LNCaP clone FGC (cell line): Measurements from ENCODE around the gene CACNA1C.

Experiments used
- DNase-seq: peaks from one replicate; pipeline ENCODE4 v3.0.0-alpha.2; 2011; ENCODE audit warnings: low read depth
- H3K4me3 ChIP-seq: 2 replicates; pipeline ENCODE4 v1.5.1; 2011; ENCODE audit warnings: mild to moderate bottlenecking, low read depth, low read length, control low read depth
- TF ChIP-seq, protein P1 (sequence below): IDR thresholded peaks from 2 replicates; pipeline ENCODE4 v1.5.1; 2012; ENCODE audit warnings: mild to moderate bottlenecking; ENCODE audit not compliant: control insufficient read depth, insufficient read depth; ENCODE audit errors: extremely low read depth

The CACNA1C gene

GRCh38 chr12:2256453-2256852 lies 203.7 kb downstream of the CACNA1C start:
- no peak overlapping the region for H3K4me3 ChIP-seq
- no peak for DNase-seq
- TF ChIP-seq, protein P1, sequence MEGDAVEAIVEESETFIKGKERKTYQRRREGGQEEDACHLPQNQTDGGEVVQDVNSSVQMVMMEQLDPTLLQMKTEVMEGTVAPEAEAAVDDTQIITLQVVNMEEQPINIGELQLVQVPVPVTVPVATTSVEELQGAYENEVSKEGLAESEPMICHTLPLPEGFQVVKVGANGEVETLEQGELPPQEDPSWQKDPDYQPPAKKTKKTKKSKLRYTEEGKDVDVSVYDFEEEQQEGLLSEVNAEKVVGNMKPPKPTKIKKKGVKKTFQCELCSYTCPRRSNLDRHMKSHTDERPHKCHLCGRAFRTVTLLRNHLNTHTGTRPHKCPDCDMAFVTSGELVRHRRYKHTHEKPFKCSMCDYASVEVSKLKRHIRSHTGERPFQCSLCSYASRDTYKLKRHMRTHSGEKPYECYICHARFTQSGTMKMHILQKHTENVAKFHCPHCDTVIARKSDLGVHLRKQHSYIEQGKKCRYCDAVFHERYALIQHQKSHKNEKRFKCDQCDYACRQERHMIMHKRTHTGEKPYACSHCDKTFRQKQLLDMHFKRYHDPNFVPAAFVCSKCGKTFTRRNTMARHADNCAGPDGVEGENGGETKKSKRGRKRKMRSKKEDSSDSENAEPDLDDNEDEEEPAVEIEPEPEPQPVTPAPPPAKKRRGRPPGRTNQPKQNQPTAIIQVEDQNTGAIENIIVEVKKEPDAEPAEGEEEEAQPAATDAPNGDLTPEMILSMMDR: no peak

DNA sequence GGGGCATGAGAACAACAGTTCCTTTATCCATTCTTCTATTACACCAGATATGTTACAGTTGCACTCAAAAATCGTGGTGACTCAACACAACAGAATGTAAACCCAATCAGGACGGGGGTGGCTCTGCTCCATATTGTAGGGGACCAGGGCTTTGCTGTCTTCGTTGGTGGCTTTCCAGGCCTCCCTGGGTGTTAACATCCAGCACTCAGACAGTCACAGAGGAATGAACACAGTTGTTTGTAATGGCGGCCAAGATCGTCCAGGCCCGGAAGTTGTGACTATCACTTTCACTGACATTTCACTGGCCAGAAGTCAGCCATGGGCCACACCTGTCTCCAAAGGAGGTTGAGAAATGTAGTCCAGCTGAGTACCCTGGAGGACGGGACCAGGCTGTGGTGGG lies 204.1 kb downstream of the CACNA1C start:
- no peak overlapping the region for H3K4me3 ChIP-seq
- TF ChIP-seq, protein P1: no peak
- no peak for DNase-seq

DNA sequence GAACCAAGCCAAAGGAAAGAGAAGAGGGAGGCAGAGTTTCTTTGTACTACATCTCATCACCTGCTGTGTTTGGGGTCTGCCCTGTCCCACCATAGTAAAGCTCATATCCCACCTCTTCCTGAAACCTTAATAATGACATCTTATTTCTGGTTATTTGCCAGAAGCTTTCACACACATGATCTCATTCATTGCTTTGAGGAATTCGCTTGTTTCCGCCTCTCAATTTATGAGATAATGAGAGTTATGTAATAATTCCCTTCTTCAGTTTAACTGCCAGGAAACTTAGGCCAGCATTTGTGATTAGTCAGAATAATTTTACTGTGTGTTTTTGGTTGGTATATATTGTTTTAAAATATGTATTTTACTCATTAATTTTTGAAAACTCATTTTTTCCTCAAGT lies 205.2 kb downstream of the CACNA1C start:
- no peak overlapping the region for H3K4me3 ChIP-seq
- TF ChIP-seq, protein P1: no peak
- DNase-seq: no peak

GRCh38 chr12:2259369-2259768 lies 206.6 kb downstream of the CACNA1C start:
- H3K4me3 ChIP-seq: no peak overlapping the region
- TF ChIP-seq, protein P1: no peak
- no peak for DNase-seq

- no peak overlapping the region for H3K4me3 ChIP-seq
These were observed 207.7 kb downstream of the CACNA1C start for GRCh38 chr12:2260441-2260840.

DNA sequence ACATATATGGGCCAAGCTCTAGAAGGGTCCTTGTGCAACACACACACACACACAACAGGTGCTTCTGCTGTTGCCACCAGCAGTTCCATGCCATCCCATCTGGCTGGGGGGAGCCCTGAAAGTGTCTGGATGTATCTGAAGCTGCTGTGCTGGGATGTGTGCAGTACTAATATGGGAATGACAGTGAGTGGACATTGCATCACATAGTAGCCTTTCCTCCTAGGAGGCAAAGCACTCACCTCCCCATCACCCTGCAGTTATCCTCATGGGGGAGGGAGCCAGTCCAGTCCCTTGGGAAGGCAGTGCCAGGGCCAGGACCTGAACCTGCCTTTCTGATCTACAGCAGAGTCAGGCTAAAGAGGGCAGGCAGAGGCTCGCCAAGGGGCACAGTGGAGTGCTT lies 208.9 kb downstream of the CACNA1C start:
- no peak for DNase-seq
- no peak overlapping the region for H3K4me3 ChIP-seq
- TF ChIP-seq, protein P1: no peak

More at GRCh38 chr12:2260441-2260840, 207.7 kb downstream of the CACNA1C start:
- TF ChIP-seq, protein P1: no peak
- no peak for DNase-seq

DNA sequence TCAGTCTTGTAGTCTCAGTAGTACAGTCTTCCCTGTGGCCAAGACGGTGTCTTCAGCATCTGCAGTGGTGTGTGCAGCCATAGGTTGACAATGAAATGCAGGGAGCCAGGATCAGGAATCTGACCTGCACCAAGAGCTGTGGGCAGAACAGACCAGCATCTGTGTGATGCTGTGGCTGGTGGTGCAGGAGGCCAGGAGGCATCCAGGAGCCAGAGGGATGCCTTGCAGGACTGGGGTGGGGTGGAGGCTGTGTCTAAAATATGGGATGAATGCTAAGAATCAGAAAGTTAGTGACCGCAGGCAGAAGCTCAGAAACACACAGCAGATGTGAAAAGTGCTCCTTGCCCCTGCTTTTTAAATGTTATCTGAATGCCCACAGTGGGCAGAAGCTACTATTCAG lies 209.7 kb downstream of the CACNA1C start:
- TF ChIP-seq, protein P1: no peak
- DNase-seq: no peak
- H3K4me3 ChIP-seq: no peak overlapping the region
